RWPE2 (cell line): ENCODE measurements around the gene STX11.

Experiments used
- ATAC-seq: fragments of 200-7000 bp; cut with Tn5 transposase; 3 replicates; pipeline ENCODE4 v1.9.1; 2021; ENCODE audit warnings: low read depth
- DNase-seq: peaks from one replicate; pipeline ENCODE4 v3.0.0-alpha.2; 2020; ENCODE audit warnings: low spot score
- H3K27ac ChIP-seq: fragments of 450-650 bp; 2 replicates; pipeline ENCODE4 v1.5.1; 2017; ENCODE audit warnings: mild to moderate bottlenecking; ENCODE audit not compliant: poor library complexity, severe bottlenecking
- H3K27me3 ChIP-seq: fragments of 250-450 bp; sonication (Bioruptor Pico); 2 replicates; pipeline ENCODE4 v1.5.1; 2021; ENCODE audit warnings: mild to moderate bottlenecking, moderate library complexity; ENCODE audit not compliant: insufficient read depth, poor library complexity, severe bottlenecking
- H3K36me3 ChIP-seq: fragments of 250-450 bp; sonication (Bioruptor Pico); 2 replicates; pipeline ENCODE4 v1.5.1; 2020; ENCODE audit warnings: low read depth, mild to moderate bottlenecking, moderate library complexity
- H3K4me1 ChIP-seq: fragments of 250-450 bp; sonication (Bioruptor Pico); 2 replicates; pipeline ENCODE4 v1.5.1; 2021; ENCODE audit warnings: mild to moderate bottlenecking, moderate library complexity; ENCODE audit not compliant: insufficient read depth, poor library complexity, severe bottlenecking
- H3K4me3 ChIP-seq: fragments of 250-450 bp; sonication (Bioruptor Pico); 2 replicates; pipeline ENCODE4 v1.5.1; 2021; ENCODE audit warnings: mild to moderate bottlenecking, moderate library complexity; ENCODE audit not compliant: severe bottlenecking
- H3K9me3 ChIP-seq: fragments of 250-450 bp; sonication (Bioruptor Pico); 2 replicates; pipeline ENCODE4 v1.5.1; 2021; ENCODE audit warnings: mild to moderate bottlenecking, moderate library complexity; ENCODE audit not compliant: severe bottlenecking
- TF ChIP-seq, protein P1 (sequence below): fragments of 450-650 bp; IDR thresholded peaks from one replicate; pipeline ENCODE4 v1.5.1; 2017; ENCODE audit warnings: mild to moderate bottlenecking, moderate library complexity; ENCODE audit not compliant: poor library complexity, severe bottlenecking

STX11 gene

DNA sequence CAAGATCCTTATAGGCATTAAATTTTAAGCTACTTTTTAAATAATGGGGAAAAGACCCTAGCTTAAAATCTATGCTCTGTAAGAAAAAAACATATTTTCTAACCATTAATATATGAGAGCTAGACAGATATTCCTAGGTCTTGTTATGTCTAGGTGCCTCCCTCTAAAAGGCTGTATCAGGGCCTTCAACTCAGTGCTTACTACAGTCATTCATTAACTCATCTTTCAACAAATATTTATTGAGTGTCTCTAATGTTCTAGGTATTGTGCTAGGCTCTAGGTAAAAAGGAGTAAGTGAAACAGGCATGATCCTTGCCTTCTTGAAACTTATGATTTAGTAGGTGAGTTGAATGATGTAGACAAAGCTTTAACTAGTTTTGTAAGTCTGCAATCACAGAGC lies 6.4 kb upstream of the STX11 start:
- no peak for DNase-seq
- TF ChIP-seq, protein P1, sequence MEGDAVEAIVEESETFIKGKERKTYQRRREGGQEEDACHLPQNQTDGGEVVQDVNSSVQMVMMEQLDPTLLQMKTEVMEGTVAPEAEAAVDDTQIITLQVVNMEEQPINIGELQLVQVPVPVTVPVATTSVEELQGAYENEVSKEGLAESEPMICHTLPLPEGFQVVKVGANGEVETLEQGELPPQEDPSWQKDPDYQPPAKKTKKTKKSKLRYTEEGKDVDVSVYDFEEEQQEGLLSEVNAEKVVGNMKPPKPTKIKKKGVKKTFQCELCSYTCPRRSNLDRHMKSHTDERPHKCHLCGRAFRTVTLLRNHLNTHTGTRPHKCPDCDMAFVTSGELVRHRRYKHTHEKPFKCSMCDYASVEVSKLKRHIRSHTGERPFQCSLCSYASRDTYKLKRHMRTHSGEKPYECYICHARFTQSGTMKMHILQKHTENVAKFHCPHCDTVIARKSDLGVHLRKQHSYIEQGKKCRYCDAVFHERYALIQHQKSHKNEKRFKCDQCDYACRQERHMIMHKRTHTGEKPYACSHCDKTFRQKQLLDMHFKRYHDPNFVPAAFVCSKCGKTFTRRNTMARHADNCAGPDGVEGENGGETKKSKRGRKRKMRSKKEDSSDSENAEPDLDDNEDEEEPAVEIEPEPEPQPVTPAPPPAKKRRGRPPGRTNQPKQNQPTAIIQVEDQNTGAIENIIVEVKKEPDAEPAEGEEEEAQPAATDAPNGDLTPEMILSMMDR: no peak
- no peak for ATAC-seq

DNA sequence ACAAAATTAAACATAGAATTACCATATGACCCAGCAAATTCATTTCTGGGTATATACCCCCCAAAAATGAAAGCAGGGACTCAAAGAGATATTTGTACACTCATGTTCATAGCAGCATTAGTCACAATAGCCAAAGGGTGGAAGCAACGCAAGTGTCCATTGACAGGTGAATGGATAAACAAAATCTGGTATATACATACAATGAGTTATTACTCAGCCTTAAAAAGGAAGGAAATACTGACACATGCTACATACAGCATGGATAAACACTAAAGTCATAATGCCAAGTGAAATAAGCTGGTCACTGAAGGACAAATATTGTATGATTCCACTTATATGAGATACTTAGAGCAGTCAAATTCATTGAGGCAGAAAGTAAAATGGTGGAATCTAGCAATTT lies 5.3 kb upstream of the STX11 start:
- Histone ChIP-seq H3K36me3 (no peaks in the 10 kb centered on the region), H3K27me3 (no peaks in the 10 kb centered on the region), H3K9me3 (no peaks in the 10 kb centered on the region), H3K4me3 (no peak overlapping the region), H3K4me1 (no peaks in the 10 kb centered on the region), H3K27ac (no peak overlapping the region)
- no peak for DNase-seq
- peak; percentile 44 for ATAC-seq
- TF ChIP-seq, protein P1: no peak

More for the DNA sequence above, 6.4 kb upstream of the STX11 start:
- Histone ChIP-seq H3K27me3 (no peaks in the 10 kb centered on the region), H3K36me3 (no peaks in the 10 kb centered on the region), H3K4me1 (no peaks in the 10 kb centered on the region), H3K4me3 (no peak overlapping the region), H3K9me3 (no peaks in the 10 kb centered on the region), H3K27ac (no peak overlapping the region)

DNA sequence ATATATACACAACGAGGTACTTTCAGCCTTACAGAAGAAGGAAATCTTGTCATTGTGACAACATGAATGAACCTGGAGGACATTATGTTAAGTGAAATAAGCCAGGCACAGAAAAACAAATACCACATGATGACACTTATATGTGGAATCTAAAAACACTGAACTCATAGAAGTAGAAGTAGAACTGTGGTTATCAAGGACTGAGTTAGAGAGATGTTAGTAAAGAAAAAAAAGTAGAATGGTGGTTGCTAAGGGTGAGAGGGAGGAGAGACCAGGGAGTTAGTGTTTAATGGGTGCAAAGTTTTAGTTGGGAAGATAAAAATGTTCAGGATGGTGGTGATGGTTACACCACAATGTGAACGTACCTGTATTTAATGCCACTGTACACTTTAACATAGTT lies 4.8 kb upstream of the STX11 start:
- Histone ChIP-seq H3K4me3 (no peak overlapping the region), H3K27me3 (no peaks in the 10 kb centered on the region), H3K36me3 (no peaks in the 10 kb centered on the region), H3K9me3 (no peaks in the 10 kb centered on the region), H3K4me1 (no peaks in the 10 kb centered on the region), H3K27ac (no peak overlapping the region)
- DNase-seq: no peak
- no peak for ATAC-seq
- TF ChIP-seq, protein P1: no peak

DNA sequence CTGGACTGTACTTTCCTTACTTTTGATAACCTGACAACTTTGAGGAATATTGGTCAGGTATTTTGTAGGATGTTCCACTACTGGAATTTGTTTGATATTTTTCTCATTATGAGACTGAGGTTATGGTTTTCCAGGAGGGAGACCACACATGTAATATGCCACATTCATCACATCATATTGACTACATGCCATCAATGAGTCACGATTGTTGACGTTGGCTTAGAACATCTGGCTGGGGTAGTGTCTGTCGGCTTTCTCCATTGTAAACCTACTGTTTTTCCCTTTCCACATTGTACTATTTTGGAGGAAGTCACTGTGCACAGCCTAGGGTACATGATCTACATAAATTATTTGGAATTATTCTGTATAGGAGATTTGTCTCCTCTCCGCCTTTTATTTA lies 1.4 kb upstream of the STX11 start:
- Histone ChIP-seq H3K9me3 (no peaks in the 10 kb centered on the region), H3K36me3 (no peaks in the 10 kb centered on the region), H3K4me3 (no peak overlapping the region), H3K27me3 (no peaks in the 10 kb centered on the region), H3K27ac (no peak overlapping the region), H3K4me1 (no peaks in the 10 kb centered on the region)
- DNase-seq (no peak), ATAC-seq (no peak)
- TF ChIP-seq, protein P1: no peak

DNA sequence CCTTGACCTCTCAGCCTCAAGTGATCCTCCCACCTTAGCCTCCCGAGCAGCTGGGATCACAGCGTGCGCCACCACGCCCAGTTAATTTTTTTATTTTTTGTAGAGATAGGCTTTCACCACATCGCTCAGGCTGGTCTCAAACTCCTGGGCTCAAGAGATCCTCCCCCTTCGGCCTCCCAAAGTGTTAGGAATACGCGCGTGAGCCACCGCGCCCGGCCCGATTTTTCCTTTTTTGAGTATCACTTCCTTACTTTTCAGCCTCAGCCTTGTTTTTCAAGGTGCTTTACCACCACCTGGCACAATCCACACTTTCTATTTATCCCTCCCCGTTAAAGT lies 791 bp upstream of the STX11 start:
- DNase-seq: no peak
- TF ChIP-seq, protein P1: no peak
- H3K4me1 ChIP-seq: no peaks in the 10 kb centered on the region
- H3K36me3 ChIP-seq: no peaks in the 10 kb centered on the region
- H3K9me3 ChIP-seq: no peaks in the 10 kb centered on the region
- H3K27me3 ChIP-seq: no peaks in the 10 kb centered on the region
- ATAC-seq: no peak
- H3K27ac ChIP-seq: no peak overlapping the region
- peak overlapping the region; percentile 60 for H3K4me3 ChIP-seq
